Colonic mucosa (tissue), 4 donors: ENCODE measurements around the gene LMNTD1. TPM values are rescaled to one million over a fixed set of nuclear protein-coding genes. Genes with fewer than 3 reads are reported as not detected.

Experiments
- DNase-seq: peaks from one replicate; pipeline ENCODE4 v3.0.0-alpha.2; 2020
- H3K27ac ChIP-seq: fragments of 200-600 bp; one replicate; pipeline ENCODE4 v1.8.0; 2021
- H3K27me3 ChIP-seq: fragments of 200-600 bp; one replicate; pipeline ENCODE4 v1.8.0; 2021
- H3K36me3 ChIP-seq: fragments of 200-600 bp; one replicate; pipeline ENCODE4 v1.8.0; 2021
- H3K4me1 ChIP-seq: fragments of 200-600 bp; one replicate; pipeline ENCODE4 v1.8.0; 2021; ENCODE audit warnings: mild to moderate bottlenecking
- H3K4me3 ChIP-seq: fragments of 200-600 bp; one replicate; pipeline ENCODE4 v1.8.0; 2021
- H3K9ac ChIP-seq, 2 donors: one replicate each; pipeline ENCODE4 v1.7.0; 2013; ENCODE audit warnings: control low read depth in 2 of 2, low read depth in 2 of 2, low read length in 2 of 2
- H3K9me3 ChIP-seq: fragments of 200-600 bp; one replicate; pipeline ENCODE4 v1.8.0; 2021
- intact Hi-C: fragments of 100-400 bp; cut with DNase I; formaldehyde crosslinking; loops from one replicate; pipeline ENCODE4 v1.14.1; 2022
- total RNA-seq, 2 donors: library from RNA; stranded (reverse); fragmentation: NEBNext Ultra II Directional in 1 of 2; extraction: Animal tissue kit (Norgen Biotek cat#: 25700) in 1 of 2; gene quantifications; one replicate each; pipeline ENCODE4 v1.2.1, GENCODE V29; 2021
- TF ChIP-seq, protein P1 (sequence below): fragments of 200-600 bp; IDR thresholded peaks from one replicate; pipeline ENCODE4 v1.8.0; 2022; ENCODE audit warnings: antibody characterized with exemption, mild to moderate bottlenecking
- donor health status: healthy.
- donor health status: DM: no; HTN: no; CAD: no.
- donor health status: DM: no; HTN: no; CAD: no.

Gene LMNTD1
- total RNA-seq, 2 donors from 2014 or later = not detected

DNA sequence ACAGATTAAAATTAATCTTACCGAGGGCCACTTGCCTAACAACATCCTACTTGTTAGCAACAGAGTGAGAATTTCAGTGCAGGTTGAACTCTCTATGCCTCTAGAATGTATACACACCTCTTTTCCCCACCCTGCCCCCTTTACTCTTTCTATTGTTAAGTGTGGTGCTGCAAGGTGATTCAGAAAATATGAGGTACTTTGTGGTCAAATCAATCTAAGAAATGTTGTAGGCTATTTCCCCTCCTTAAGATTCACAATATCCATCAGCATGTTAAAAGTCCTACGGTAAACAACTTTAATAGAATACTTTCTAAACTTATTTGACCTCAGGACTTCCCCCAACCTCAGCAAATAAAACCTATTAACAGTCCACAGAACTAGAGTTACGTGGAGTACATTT is 106.0 kb downstream of the LMNTD1 start:
- no peaks in the 10 kb centered on the region for H3K27me3 ChIP-seq
- TF ChIP-seq, protein P1, sequence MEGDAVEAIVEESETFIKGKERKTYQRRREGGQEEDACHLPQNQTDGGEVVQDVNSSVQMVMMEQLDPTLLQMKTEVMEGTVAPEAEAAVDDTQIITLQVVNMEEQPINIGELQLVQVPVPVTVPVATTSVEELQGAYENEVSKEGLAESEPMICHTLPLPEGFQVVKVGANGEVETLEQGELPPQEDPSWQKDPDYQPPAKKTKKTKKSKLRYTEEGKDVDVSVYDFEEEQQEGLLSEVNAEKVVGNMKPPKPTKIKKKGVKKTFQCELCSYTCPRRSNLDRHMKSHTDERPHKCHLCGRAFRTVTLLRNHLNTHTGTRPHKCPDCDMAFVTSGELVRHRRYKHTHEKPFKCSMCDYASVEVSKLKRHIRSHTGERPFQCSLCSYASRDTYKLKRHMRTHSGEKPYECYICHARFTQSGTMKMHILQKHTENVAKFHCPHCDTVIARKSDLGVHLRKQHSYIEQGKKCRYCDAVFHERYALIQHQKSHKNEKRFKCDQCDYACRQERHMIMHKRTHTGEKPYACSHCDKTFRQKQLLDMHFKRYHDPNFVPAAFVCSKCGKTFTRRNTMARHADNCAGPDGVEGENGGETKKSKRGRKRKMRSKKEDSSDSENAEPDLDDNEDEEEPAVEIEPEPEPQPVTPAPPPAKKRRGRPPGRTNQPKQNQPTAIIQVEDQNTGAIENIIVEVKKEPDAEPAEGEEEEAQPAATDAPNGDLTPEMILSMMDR = no peak
- intact Hi-C loops = no loop called here
- no peaks in the 10 kb centered on the region for H3K4me1 ChIP-seq
- H3K9ac ChIP-seq = no peak overlapping the region
- no peaks in the 10 kb centered on the region for H3K9me3 ChIP-seq
- no peak overlapping the region for H3K4me3 ChIP-seq
- no peak for DNase-seq
- no peaks in the 10 kb centered on the region for H3K36me3 ChIP-seq
- H3K27ac ChIP-seq = no peak overlapping the region

DNA sequence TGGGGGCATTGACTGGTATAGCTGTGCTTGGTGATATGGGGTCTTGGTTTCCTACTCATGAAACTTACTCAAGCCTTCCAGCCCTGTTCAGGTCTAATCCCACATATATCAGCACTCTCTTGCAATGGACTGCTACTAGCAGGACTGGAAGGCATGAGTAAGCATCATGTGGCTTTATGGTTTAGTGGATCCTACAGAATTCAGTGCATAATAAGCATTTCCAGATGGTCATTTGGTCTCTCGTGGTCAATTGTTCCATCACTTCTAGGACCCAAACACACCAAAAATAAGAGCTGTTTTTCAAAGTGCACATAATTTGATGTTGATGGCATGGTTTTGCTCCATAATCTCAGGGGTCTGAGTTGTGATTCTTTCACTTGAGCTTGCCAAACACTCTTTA is 114.4 kb downstream of the LMNTD1 start:
- no peaks in the 10 kb centered on the region for H3K4me1 ChIP-seq
- intact Hi-C loops = loop anchor here (5.0 to 10.0 kb wide), 2 partner anchors 516 to 589 kb away; partner anchors contain the start of gene RASSF8

DNA sequence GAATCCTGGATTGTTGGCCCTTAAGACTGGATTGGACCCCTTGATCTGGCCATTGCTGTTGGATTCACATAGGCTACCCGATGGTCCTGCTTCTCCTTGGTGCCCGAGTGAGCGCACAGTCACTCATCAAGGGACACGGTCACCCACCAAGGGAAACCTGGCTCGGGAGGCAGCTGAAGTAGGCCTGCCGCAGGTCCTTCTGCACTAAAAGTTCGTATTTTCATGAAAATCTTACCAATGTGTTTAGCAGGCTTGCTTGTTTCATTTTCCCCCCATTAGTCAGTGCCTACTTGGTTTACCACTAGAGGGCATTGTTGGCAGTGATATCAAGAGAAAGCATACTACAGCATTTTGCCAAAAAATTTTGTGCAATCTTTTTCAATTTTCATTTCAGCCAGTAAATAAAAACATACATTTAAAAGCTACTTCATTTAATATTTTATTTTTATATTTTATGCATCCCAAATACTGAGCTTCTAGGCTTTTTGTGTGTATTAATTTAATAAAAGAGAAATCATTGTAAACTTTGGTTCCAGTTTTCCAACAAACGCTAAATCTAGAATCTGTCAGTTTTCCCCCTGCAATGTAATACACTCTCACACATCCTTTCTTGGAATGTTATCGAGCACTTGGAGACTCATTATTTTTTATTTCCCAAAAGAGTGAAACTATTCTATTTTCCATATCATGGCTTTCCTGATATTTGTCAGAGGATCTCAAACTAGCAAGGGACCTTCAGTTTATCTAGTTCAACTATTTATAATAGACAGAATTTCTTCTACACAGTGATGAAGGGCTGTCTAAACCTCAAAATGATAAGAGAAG is 116.7 kb downstream of the LMNTD1 start:
- H3K36me3 ChIP-seq = no peaks in the 10 kb centered on the region
- intact Hi-C loops = loop anchor here (5.0 to 10.0 kb wide), 2 partner anchors 518 to 591 kb away; partner anchors contain the start of gene RASSF8
- no peak overlapping the region for H3K27ac ChIP-seq
- TF ChIP-seq, protein P1 = peak; percentile 77
- H3K27me3 ChIP-seq = no peaks in the 10 kb centered on the region
- no peaks in the 10 kb centered on the region for H3K4me1 ChIP-seq
- H3K9ac ChIP-seq = no peak overlapping the region
- no peaks in the 10 kb centered on the region for H3K9me3 ChIP-seq
- DNase-seq = peak; percentile 52
- no peak overlapping the region for H3K4me3 ChIP-seq

More for the DNA sequence above, 114.4 kb downstream of the LMNTD1 start:
- TF ChIP-seq, protein P1 = no peak
- Histone ChIP-seq H3K4me3 (no peak overlapping the region), H3K9ac (no peak overlapping the region), H3K27me3 (no peaks in the 10 kb centered on the region), H3K9me3 (no peaks in the 10 kb centered on the region), H3K36me3 (no peaks in the 10 kb centered on the region), H3K27ac (no peak overlapping the region)
- no peak for DNase-seq

DNA sequence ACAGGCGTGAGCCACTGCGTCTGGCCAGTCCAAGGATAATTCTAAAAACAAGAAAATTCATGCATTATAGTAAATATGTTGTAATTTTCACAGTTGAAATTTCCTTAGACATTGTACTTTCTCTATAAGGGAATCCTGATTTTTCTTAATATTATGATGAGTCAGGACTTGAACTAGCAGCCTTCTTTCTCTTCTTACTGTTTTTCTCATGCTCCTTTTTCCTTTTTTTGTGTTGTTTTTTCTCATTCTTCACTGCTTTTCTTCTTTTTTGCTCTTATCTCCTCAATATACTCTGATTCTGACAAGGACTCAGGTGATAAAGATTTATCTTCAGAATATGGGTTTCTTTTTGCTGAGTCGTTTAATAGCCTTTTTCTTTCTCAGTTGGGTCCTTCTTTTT is 117.7 kb downstream of the LMNTD1 start:
- Histone ChIP-seq H3K4me3 (no peak overlapping the region), H3K9ac (no peak overlapping the region), H3K27me3 (no peaks in the 10 kb centered on the region), H3K36me3 (no peaks in the 10 kb centered on the region), H3K9me3 (no peaks in the 10 kb centered on the region), H3K4me1 (no peaks in the 10 kb centered on the region), H3K27ac (no peak overlapping the region)
- intact Hi-C loops = loop anchor here (5.0 to 10.0 kb wide), 2 partner anchors 519 to 592 kb away; partner anchors contain the start of gene RASSF8
- TF ChIP-seq, protein P1 = no peak
- no peak for DNase-seq

DNA sequence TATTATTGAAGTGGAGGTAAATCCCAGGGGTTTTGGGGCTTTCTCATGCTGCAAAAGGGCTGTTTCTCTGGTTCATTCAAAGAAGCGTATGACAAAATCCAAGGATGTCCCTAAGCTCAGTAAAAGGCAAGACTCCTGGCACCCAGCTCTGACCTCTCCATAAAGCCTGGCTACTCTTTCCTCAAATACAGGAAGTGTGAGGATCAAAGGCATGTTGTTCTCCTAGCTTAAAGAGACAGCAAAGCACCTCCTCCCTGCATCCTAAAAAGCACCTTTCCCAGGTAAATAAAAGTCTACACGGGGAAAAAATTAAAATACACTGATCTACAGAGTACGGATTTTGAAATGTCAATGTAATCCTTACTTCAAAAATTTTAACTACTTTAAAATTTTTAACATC is 118.6 kb downstream of the LMNTD1 start:
- intact Hi-C loops = loop anchor here (10.0 kb wide), 1 partner anchor 520 kb away; the partner anchor contains the start of gene RASSF8
- no peak overlapping the region for H3K4me3 ChIP-seq
- no peaks in the 10 kb centered on the region for H3K4me1 ChIP-seq
- no peaks in the 10 kb centered on the region for H3K27me3 ChIP-seq
- H3K36me3 ChIP-seq = no peaks in the 10 kb centered on the region
- peak; percentile 30 for DNase-seq
- H3K9ac ChIP-seq = no peak overlapping the region
- no peaks in the 10 kb centered on the region for H3K9me3 ChIP-seq
- no peak overlapping the region for H3K27ac ChIP-seq
- TF ChIP-seq, protein P1 = no peak
